Astrocyte (in vitro differentiated cells and primary cell): ENCODE results near the gene PBX3. TPM values are rescaled to one million over a fixed set of nuclear protein-coding genes. Genes with fewer than 3 reads are reported as not detected.

ENCODE experiments used
- DNase-seq: peaks from one replicate; pipeline ENCODE4 v3.0.0-alpha.2; 2010; ENCODE audit warnings: low read depth
- FAIRE-seq: peaks from 2 replicates; lab custom pipeline; 2011; peaks lifted over from hg19 to GRCh38; lab: Jason Lieb, UNC
- H2AFZ ChIP-seq: 2 replicates; pipeline ENCODE4 v1.6.0; 2012; ENCODE audit warnings: low read depth, low read length, inconsistent platforms
- H3K27ac ChIP-seq: 2 replicates; pipeline ENCODE4 v1.5.1; 2011; ENCODE audit warnings: low read depth, low read length, inconsistent platforms
- H3K27me3 ChIP-seq: 2 replicates; pipeline ENCODE4 v1.6.0; 2011; ENCODE audit warnings: low read length, inconsistent platforms; ENCODE audit not compliant: insufficient read depth
- H3K36me3 ChIP-seq: 2 replicates; pipeline ENCODE4 v1.5.1; 2011; ENCODE audit warnings: low read length, inconsistent platforms; ENCODE audit not compliant: insufficient read depth
- H3K4me1 ChIP-seq: 2 replicates; pipeline ENCODE4 v1.5.1; 2011; ENCODE audit warnings: low read length, inconsistent platforms; ENCODE audit not compliant: insufficient read depth
- H3K4me2 ChIP-seq: 2 replicates; pipeline ENCODE4 v1.6.0; 2012; ENCODE audit warnings: low read length, inconsistent platforms
- H3K4me3 ChIP-seq: 2 replicates; pipeline ENCODE4 v1.5.1; 2011; ENCODE audit warnings: low read depth, mild to moderate bottlenecking, low read length, inconsistent platforms; ENCODE audit not compliant: insufficient read depth
- H3K79me2 ChIP-seq: 2 replicates; pipeline ENCODE4 v1.6.0; 2012; ENCODE audit warnings: mild to moderate bottlenecking, low read length, inconsistent platforms; ENCODE audit not compliant: insufficient read depth
- H3K9ac ChIP-seq: 2 replicates; pipeline ENCODE4 v1.6.0; 2012; ENCODE audit warnings: mild to moderate bottlenecking, low read length, inconsistent platforms
- H3K9me3 ChIP-seq: 2 replicates; pipeline ENCODE4 v1.5.1; 2012; ENCODE audit warnings: low read depth, mild to moderate bottlenecking, low read length, inconsistent platforms; ENCODE audit not compliant: insufficient read depth
- H4K20me1 ChIP-seq: 2 replicates; pipeline ENCODE4 v1.6.0; 2012; ENCODE audit warnings: low read length, inconsistent platforms; ENCODE audit not compliant: insufficient read depth
- H3K27ac Mint-ChIP-seq: one replicate; pipeline ENCODE4 v1.8.0; 2021; ENCODE audit warnings: mild to moderate bottlenecking, mixed read lengths; ENCODE audit not compliant: unreplicated experiment
- H3K27me3 Mint-ChIP-seq: one replicate; pipeline ENCODE4 v1.8.0; 2021; ENCODE audit warnings: low read depth, mixed read lengths; ENCODE audit not compliant: unreplicated experiment
- H3K36me3 Mint-ChIP-seq: one replicate; pipeline ENCODE4 v1.8.0; 2021; ENCODE audit warnings: low read depth, mixed read lengths; ENCODE audit not compliant: unreplicated experiment
- H3K4me1 Mint-ChIP-seq: one replicate; pipeline ENCODE4 v1.8.0; 2021; ENCODE audit warnings: low read depth, mixed read lengths; ENCODE audit not compliant: unreplicated experiment
- H3K4me3 Mint-ChIP-seq: one replicate; pipeline ENCODE4 v1.8.0; 2021; ENCODE audit warnings: mild to moderate bottlenecking, moderate library complexity, mixed read lengths; ENCODE audit not compliant: unreplicated experiment
- H3K9me3 Mint-ChIP-seq: one replicate; pipeline ENCODE4 v1.8.0; 2021; ENCODE audit warnings: mild to moderate bottlenecking, mixed read lengths; ENCODE audit not compliant: unreplicated experiment
- CTCF ChIP-seq: IDR thresholded peaks from 2 replicates; pipeline ENCODE4 v1.5.1; 2011; ENCODE audit warnings: low read depth, mild to moderate bottlenecking, inconsistent platforms, low read length, moderate library complexity; ENCODE audit not compliant: insufficient read depth
- EZH2 ChIP-seq: IDR thresholded peaks from 2 replicates; pipeline ENCODE4 v1.6.1; 2012; ENCODE audit warnings: mild to moderate bottlenecking, low read length, inconsistent platforms; ENCODE audit not compliant: insufficient read depth
- total RNA-seq: library from RNA; stranded (reverse); gene quantifications from 2 replicates; pipeline ENCODE4 v1.2.1, GENCODE V29; 2021

The PBX3 gene
- total RNA-seq, 1 donor from 2014 or later = 51.2 TPM

DNA sequence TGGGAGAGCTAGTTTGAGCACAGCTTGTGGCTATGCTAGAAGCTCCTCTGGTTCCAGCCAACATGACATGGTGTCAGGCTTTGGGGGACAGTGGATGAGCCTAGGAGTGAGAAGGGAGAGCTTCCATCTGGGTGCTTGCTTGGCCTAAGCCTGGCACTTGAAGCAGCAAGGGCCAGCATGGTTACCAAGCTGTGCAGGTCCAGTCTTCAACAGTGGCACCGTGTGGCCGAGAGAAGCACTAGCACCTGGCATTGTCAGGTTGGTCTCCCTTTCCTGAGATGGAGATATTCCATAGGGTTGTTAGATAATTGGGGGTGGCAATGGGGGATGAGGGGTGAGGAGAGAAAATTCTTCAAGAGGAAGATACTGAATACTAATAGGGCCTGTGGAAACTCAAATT lies 261.9 kb downstream of the PBX3 start:
- Histone ChIP-seq H3K9me3 (peaks cover 16% of the 10 kb centered on the region), H3K27ac (no peak overlapping the region), H3K4me1 (no peaks in the 10 kb centered on the region), H3K27me3 (no peaks in the 10 kb centered on the region), H3K9ac (no peak overlapping the region), H3K36me3 (no peaks in the 10 kb centered on the region), H4K20me1 (no peaks in the 10 kb centered on the region), H3K79me2 (no peaks in the 10 kb centered on the region), H3K4me2 (no peak overlapping the region), H2AFZ (no peak overlapping the region), H3K4me3 (no peak overlapping the region)
- peaks cover 39% of the 10 kb centered on the region for H3K9me3 Mint-ChIP-seq
- H3K4me1 Mint-ChIP-seq = no peaks in the 10 kb centered on the region
- no peak overlapping the region for H3K27ac Mint-ChIP-seq
- FAIRE-seq (no peak), DNase-seq (no peak)
- peaks cover 17% of the 10 kb centered on the region for H3K27me3 Mint-ChIP-seq
- TF ChIP-seq EZH2 = no peak
- TF ChIP-seq CTCF = no peak
- no peak overlapping the region for H3K4me3 Mint-ChIP-seq
- peaks cover 8% of the 10 kb centered on the region for H3K36me3 Mint-ChIP-seq

- Histone ChIP-seq H3K4me1 (no peaks in the 10 kb centered on the region), H2AFZ (no peak overlapping the region), H4K20me1 (no peaks in the 10 kb centered on the region), H3K27me3 (peaks cover under 1% of the 10 kb centered on the region), H3K9ac (no peak overlapping the region), H3K9me3 (no peaks in the 10 kb centered on the region), H3K36me3 (no peaks in the 10 kb centered on the region), H3K4me3 (no peak overlapping the region), H3K27ac (no peak overlapping the region), H3K79me2 (no peaks in the 10 kb centered on the region), H3K4me2 (no peak overlapping the region)
- TF ChIP-seq CTCF (no peak), EZH2 (no peak)
- Mint-ChIP-seq H3K36me3 (no peaks in the 10 kb centered on the region), H3K27ac (no peak overlapping the region), H3K4me3 (no peak overlapping the region), H3K27me3 (peaks cover 23% of the 10 kb centered on the region), H3K9me3 (peaks cover 11% of the 10 kb centered on the region), H3K4me1 (no peaks in the 10 kb centered on the region)
- FAIRE-seq (no peak), DNase-seq (no peak)
These were observed 267.6 kb downstream of the PBX3 start for GRCh38 chr9:126014726-126015125.

- Mint-ChIP-seq H3K27ac (no peak overlapping the region), H3K4me1 (no peaks in the 10 kb centered on the region), H3K36me3 (no peaks in the 10 kb centered on the region), H3K4me3 (no peak overlapping the region), H3K9me3 (peaks cover 9% of the 10 kb centered on the region), H3K27me3 (peaks cover 25% of the 10 kb centered on the region)
- no peak overlapping the region for H3K27ac ChIP-seq
- DNase-seq = no peak
- H4K20me1 ChIP-seq = no peaks in the 10 kb centered on the region
- TF ChIP-seq EZH2 (no peak), CTCF (no peak)
- no peak for FAIRE-seq
- no peaks in the 10 kb centered on the region for H3K9me3 ChIP-seq
- H2AFZ ChIP-seq = no peak overlapping the region
- H3K27me3 ChIP-seq = peaks cover 4% of the 10 kb centered on the region
- H3K9ac ChIP-seq = no peak overlapping the region
- no peaks in the 10 kb centered on the region for H3K79me2 ChIP-seq
- no peaks in the 10 kb centered on the region for H3K4me1 ChIP-seq
- H3K4me2 ChIP-seq = no peak overlapping the region
- no peak overlapping the region for H3K4me3 ChIP-seq
- H3K36me3 ChIP-seq = no peaks in the 10 kb centered on the region
These were observed 268.3 kb downstream of the PBX3 start for GRCh38 chr9:126015424-126015823.
